Fibroblast of villous mesenchyme (primary cell): ENCODE data around the gene ODF2. TPM values are rescaled to one million over a fixed set of nuclear protein-coding genes. Genes with fewer than 3 reads are reported as not detected.

Source experiments
- DNase-seq: peaks from one replicate; pipeline ENCODE4 v3.0.0-alpha.2; 2010; ENCODE audit warnings: low read depth
- H3K4me3 ChIP-seq: 2 replicates; pipeline ENCODE4 v1.5.1; 2011; ENCODE audit warnings: low read depth, mild to moderate bottlenecking, low read length
- total RNA-seq: library from RNA; depleted of rRNA; stranded (reverse); fragments of >200 nt; gene quantifications from 2 replicates; pipeline ENCODE4 v1.2.3, GENCODE V29; 2012
- TF ChIP-seq, protein P1 (sequence below): IDR thresholded peaks from 2 replicates; pipeline ENCODE4 v1.5.1; 2012; ENCODE audit warnings: low read depth, mild to moderate bottlenecking, low read length; ENCODE audit not compliant: insufficient read depth

ODF2 gene
- total RNA-seq = 33.5 and 44.5 TPM in 2 replicates

DNA sequence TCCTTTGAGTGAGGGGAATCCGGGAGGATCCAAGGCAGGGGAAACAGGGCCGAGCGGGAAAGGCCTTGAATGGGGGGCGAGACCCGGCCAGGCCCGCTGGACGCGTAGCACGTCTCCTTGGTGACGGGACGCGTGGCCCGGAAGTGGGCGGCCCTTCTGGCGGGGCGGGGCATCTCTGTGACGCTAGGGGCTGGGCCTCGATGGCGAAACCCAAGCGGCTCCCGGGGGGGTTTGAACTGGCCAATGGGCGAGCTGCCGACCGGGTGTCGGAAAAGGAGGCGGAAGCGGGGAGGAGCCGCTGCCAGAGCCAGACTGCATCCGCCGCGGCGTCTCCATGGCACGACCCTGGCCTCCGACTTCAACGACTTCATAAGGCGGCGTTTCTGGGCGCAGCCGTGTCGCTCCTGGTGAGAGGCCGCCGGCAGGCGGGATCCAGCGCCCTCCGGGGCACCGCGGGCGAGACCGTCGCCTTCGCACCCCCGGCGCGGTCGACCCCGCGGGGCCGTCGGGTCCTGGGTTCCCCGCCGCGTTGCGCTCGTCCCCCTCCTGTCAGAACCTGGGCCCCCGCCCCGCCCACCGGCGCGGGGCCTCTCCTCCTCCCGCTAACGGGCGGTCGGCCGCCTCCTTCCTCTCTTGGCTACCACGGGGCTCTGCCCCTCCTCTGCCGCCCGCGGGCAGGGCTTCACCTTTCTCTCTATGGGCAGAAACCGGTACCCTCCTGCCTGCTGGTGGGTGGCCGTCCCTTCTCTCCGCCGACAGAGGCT is at the start of gene ODF2:
Gene ODF2 (plus strand): TSS at position 158 of the 764 bp plus-strand sequence. CDS start 86 bp downstream, at position 244.
- peak; percentile 96 for DNase-seq
- peak within 1 kb of the TSS; percentile 88 for H3K4me3 ChIP-seq
- TF ChIP-seq, protein P1, sequence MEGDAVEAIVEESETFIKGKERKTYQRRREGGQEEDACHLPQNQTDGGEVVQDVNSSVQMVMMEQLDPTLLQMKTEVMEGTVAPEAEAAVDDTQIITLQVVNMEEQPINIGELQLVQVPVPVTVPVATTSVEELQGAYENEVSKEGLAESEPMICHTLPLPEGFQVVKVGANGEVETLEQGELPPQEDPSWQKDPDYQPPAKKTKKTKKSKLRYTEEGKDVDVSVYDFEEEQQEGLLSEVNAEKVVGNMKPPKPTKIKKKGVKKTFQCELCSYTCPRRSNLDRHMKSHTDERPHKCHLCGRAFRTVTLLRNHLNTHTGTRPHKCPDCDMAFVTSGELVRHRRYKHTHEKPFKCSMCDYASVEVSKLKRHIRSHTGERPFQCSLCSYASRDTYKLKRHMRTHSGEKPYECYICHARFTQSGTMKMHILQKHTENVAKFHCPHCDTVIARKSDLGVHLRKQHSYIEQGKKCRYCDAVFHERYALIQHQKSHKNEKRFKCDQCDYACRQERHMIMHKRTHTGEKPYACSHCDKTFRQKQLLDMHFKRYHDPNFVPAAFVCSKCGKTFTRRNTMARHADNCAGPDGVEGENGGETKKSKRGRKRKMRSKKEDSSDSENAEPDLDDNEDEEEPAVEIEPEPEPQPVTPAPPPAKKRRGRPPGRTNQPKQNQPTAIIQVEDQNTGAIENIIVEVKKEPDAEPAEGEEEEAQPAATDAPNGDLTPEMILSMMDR = no peak

DNA sequence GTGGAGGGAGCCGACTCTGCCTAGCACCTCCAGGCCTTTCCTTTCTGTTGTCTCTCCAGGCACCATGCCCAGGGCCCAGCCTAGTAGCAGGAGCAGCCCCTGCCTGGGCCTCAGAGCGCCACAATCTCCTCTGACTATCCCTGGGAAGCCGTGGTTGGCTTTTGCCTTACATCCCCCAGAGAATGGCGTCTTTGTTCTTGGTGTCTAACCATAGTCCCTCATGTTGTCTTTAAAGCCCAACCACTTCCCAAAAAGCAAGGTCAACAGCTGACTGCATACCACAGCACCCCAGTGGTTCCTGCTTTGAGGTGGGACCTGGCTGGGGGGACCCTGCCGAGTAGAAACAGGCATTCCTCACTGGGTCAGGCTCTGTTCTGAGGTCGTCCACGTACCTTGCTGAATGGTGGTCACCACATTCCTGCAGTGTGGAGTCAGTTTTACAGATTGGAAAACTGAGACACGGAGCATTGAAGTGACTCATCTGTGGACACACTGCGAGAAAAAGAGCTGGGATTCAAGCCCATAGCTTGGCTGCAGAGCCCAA is 48.9 kb upstream of the ODF2 start:
- DNase-seq = no peak
- TF ChIP-seq, protein P1 = no peak
- no peak overlapping the region for H3K4me3 ChIP-seq

DNA sequence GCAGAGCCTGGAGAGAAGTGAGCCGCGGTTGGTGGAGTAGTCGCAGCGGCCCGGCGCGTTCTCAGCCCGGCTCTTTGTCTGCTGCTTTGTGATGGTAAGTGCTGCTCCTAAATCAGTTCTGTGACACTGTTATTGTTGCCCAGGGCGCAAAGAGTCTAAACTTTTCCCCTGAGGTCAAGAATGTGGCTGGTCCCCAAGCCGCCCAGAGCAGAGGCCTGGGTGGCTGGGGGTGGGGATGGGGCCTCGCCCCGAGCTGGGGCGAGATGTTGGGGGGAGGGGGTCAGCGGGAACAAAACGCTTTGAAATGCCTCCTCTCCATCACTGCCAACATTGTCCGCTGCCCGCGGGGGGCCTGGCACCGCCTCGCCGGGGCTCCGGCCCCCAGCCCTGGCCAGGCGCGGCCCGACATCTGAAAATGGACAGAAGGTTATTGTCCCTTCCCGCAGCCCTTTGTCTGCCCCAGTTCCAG is 46.8 kb upstream of the ODF2 start:
- TF ChIP-seq, protein P1 = no peak

DNA sequence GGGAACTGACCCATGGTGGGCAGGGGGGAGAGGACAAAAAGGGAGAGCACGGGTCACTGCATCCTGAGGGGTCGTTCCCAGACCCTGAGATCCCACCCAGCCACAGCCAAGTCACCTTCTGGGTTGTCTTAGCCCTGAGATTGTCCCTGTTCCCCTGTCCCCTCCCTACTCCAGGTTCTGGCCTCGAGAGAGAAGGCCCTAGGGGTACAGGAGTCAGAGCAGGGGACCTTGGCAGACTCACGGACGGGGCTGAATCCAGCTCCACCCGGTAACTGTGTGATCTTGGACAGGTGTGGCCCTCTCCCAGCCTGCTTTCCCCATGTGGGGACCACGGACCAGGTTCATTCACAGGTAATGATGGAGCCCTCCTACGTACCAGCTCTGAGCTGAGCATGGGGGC is 46.4 kb upstream of the ODF2 start:
- DNase-seq = no peak
- TF ChIP-seq, protein P1 = no peak
- H3K4me3 ChIP-seq = no peak overlapping the region

More for the DNA sequence above, 46.8 kb upstream of the ODF2 start:
- DNase-seq = no peak
- no peak overlapping the region for H3K4me3 ChIP-seq

DNA sequence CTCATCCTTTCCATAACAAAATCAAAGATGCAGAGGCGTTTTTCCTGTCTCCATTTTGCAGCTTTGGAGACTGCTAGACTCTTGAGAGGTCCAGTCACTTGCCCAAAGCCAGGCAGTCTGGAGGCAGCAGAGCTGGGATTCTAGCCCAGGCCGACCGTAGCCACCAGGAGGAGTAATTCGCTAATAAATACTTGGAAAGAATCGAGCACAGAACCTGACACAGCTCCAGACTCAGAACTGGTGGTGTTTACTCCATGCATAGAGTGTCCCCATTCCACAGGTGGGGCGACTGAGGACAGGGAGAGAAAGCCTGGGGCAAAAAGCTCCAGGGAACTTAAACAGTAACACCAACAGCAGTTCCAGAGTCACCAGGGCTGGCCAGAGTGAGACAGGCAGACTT is 45.8 kb upstream of the ODF2 start:
- peak; percentile 17 for DNase-seq
- TF ChIP-seq, protein P1 = peak; percentile 41
- H3K4me3 ChIP-seq = no peak overlapping the region

DNA sequence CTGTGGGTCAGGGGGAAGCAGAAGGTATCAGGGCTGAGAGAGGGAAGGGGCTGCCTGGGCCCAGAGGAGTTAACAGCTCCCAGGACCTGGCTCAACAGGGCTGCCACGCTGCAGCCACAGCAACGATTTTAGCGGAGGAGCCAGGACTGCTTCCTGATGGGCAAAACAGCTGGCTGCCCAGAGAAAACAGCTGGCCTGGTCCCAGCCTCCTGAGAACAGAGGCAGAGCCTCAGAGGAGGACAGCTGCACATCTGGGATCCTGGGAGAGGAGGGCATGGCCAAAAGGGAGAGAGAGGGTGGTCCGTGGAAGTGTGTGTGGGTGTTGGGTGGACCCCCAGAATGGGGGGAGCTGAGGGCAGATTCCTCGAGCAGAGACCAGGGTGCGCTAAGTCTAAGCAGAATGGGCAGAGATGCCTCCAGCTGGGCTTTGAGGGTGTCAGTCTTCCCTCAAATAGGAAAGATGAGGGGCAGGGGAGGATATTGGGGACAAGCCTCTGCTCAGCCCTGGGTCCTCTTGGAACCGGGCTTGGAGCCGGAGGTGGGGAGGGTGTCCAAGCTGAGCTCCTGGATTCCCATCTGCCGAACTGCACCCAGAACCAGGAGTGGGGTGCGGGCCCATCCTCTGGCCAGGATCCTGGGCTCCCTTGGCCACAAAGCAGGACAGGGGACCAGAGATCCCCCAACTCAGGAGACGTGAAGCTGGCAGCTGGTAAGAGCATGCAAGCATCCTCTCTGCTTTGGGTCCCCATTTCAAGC is 44.3 kb upstream of the ODF2 start:
- TF ChIP-seq, protein P1 = no peak
- no peak overlapping the region for H3K4me3 ChIP-seq
- no peak for DNase-seq
